ENCODE results near the gene DSP.

GRCh38 chr6:7540595-7540994 is 876 bp upstream of the DSP start:
- TF ChIP-seq CTCF (optimal IDR thresholded peaks at IDR 0.05 in 1 of 3, IDR thresholded peaks at IDR 0.05 in 1 of 3, conservative IDR thresholded peaks at IDR 0.05 in 1 of 3; ENCODE audit: extremely low read depth in 1 of 3, insufficient read depth in 2 of 3, low read length in 3 of 3) (peak in 1 of 3 experiments; percentile 10), EZH2 (IDR thresholded peaks at IDR 0.05; ENCODE audit: low read length) (no peak)

All from keratinocyte (primary cell).